Caki2 (cell line): ENCODE results near the gene PIGC. TPM values are rescaled to one million over a fixed set of nuclear protein-coding genes. Genes with fewer than 3 reads are reported as not detected.

ENCODE experiments used
- DNase-seq: peaks from one replicate; pipeline ENCODE4 v3.0.0-alpha.2; 2015; ENCODE audit warnings: low read depth
- in situ Hi-C: cut with HindIII; loops from 2 replicates; pipeline ENCODE4 v1.10.0; 2016; ENCODE audit warnings: low sequenced_read_pairs, low pct_unique_long_range_greater_than_20kb, mixed read lengths
- total RNA-seq: library from RNA; depleted of rRNA; stranded (reverse); fragments of >200 nt; shearing (Covaris generic); gene quantifications from 2 replicates; pipeline ENCODE4 v1.2.3, GENCODE V29; 2014; ENCODE audit warnings: low replicate concordance

PIGC gene
- total RNA-seq, 1 experiment from 2014 or later, result 27.1 TPM

DNA sequence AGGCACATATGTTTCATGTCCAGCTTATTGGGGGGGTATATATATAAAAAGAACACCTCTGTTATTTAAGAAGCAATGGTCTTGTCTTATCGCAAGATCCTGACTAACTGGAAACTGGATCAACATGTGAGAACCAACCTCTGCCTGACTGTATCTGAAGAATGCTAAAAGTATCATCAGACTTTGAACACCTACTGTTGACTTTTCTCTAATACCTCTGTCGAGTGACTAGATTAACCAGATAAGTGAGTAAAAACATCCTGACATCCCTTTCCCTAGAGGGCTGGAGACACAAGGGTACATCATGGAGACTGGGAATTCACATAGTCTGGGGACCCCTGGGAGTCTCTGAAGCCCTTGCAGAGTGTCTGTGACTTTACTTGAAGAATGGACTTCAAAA lies 26.3 kb upstream of the PIGC start:
- no peak for DNase-seq
- in situ Hi-C loops, result no loop called here

DNA sequence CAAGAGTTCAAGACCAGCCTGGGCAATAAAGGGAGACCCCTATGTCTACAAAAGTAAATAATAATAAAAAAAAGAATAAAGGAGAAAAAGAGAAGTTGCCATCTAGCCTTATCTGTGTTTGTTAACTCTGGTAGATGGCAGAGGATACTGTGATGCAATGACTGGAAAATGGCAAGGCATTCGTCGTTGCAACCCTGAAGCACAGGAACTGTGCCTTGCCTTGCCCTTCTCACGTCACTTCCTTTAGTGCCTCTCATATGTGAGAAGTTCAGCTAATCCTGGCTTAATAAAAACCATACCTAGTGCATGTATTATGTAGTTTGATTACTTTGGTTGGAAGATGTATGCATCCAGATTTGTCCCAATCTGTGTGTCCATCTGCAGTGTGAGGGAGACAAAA lies 25.8 kb upstream of the PIGC start:
- in situ Hi-C loops, result no loop called here
- no peak for DNase-seq

DNA sequence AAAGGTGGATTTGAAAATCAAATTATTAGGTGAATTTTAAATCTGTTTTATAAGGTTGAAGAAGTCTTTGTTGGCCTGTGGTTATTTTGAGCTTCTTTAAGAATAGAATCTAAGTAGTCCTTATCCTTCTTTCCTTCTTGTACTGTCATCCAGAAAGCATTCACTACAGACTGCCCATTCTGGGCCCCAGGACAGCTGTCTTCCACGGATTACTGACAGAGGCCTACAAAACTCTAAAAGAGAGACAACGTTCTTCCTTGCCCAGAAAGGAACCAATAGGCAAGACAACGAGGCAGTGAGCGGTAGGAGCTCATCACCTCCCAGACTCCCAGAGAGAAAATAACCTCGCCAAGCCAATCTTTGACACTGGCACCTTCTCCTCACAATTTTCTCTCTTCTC lies 24.4 kb upstream of the PIGC start:
- in situ Hi-C loops, result no loop called here
- DNase-seq, result no peak

DNA sequence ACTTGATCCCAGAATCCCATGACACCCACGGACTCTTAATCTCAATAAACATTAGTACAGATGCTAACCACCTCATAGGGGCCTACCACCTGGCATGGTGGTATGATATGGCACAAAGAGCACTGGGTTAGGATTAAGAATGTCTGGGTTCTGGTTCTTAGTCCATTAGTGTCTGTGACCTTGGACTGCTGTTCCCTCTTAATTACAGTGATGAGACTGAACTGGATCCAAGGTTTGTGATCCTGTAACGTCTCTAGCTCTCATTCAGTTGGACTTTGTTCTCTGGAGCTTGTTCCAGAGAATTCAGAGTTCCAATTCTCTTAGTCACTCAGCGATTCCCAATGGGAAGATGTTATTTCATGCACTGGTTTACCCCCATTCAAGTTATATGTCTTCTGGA lies 23.6 kb upstream of the PIGC start:
- in situ Hi-C loops, result no loop called here
- no peak for DNase-seq

DNA sequence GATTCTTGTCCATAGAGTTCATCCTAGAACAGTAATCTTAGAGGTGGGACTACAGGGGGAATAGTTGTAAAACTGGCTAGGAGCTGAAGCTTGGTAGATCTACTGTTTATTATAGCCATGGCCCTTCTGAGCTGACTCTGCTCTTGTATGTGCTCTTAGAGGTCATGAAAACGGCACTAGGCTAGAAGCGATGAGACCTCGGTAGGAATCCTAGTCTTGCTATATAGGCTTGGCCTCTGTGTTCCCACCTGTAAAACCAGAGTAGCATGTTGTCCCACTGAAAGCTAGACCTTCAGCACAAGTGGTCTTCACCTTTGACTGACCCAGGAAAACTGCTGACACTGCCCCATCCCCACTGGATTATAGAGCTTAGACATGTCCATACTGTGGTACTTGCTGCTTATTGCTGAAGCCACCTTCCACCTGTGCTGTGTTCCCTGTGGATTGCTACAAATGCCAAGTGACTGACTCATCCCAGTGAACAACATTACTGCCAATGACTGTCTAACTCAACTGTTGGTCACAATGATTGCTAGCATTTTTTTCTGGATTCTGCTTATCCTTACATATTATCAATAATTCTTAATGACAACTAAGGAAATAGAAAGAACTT lies 23.0 kb upstream of the PIGC start:
- in situ Hi-C loops, result no loop called here
- DNase-seq, result no peak

DNA sequence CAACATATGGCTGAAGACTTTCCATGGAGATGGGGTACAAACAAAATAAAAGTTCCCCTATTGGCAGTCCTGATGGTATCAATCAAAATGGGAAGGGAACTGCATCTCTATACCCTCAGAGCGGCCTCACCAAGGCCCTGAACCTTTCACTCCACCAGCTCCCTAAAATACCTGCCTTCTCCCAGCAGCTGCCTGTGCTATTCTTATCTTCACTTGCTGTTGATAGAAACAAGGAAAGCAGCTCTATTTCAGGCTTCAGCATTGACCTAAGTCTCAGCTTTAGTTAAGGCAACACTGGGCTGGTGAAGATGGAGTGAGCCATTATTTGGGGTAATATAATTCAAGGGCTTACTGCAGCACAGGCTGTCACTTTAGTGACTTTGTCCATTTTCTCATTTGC lies 21.7 kb upstream of the PIGC start:
- in situ Hi-C loops, result no loop called here
- no peak for DNase-seq

DNA sequence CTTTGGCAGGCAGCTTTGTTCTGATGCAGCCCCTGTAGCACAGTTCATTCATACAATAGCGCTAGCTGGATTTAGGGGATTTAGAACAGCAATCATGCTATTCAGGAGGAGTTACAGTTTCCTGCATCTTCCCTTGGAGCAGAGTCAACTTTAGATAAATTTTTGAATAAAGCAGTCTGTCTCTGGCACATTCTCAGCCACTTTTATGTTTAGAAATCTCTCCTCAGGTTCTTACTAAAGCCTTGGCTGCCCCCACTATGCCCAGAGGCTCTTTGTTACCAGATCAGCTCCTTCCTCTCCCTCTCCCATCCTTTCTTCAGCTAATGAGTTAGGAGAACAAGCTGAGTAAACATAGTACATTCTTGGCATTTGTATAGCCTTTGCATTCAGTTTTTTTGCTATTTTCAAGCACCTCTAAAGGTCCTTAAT lies 17.0 kb upstream of the PIGC start:
- no peak for DNase-seq
- in situ Hi-C loops, result no loop called here

DNA sequence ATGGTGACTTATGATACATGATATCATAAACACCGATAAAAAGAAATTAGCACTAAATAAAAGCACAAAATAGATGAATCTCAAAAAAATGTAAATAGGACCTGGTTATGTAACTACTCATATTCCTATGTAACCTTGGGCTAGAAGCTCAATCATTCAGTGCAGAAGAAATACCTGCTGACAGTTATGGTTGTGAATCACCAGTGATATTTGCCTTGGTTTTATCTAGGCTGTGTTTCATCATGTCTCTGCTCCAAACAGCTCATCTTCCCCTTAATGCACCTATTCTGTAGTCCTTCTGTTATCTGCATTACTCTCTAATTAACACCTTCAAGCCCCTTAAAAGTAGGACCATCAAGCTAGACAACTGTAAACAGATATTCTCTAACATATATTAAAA lies 16.3 kb upstream of the PIGC start:
- in situ Hi-C loops, result no loop called here
- DNase-seq, result no peak

DNA sequence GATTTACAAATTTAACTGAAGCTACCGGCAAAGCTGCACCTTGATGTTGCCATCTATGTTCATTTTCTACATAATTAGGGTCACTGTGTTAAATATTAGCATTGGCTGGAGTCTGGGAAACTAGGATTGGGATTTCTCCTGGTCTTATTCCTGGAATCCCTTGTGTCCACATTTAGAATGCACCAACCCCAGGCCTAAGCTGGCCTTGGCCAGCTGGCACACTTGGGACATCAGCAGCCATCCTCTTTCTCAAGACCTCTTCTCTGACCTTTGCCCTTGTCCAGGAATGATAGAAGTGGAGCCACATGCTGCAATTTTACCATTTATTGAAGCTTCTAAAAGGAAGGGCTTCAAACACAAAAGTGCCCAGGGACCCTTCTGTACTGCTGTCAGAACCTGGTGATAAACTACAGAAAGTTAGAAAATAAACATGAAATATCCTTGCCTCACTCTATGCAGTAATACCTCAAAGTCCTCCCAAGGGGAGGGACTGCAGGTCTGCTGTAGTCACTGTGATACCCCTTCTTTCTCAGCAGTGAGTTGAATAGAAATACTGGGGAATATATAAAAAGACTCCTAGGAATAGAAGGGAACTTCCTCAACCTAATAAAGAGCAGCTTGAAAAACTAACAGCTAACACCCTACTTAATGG lies 13.7 kb upstream of the PIGC start:
- in situ Hi-C loops, result no loop called here

DNA sequence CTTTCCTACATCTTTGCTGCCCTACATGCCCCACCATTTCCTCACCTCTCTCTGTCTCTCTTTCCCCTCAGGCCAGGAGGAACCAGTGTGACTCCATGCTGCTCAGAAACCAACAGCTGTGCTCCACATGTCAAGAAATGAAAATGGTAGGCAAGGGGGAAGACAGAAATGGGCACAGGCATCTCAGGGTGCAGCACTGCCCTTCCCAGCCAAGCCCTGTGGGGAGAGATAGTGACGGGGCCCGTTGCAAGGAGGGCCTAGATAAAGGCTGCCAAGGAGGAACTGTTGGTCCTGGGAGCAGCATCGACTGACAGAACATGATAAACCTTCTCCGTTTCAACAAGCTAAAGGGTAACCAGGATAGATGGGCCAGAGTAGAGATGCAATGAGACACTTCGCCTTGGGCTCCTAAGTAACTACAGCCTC lies 12.5 kb upstream of the PIGC start:
- in situ Hi-C loops, result no loop called here
- no peak for DNase-seq

More for the DNA sequence above, 13.7 kb upstream of the PIGC start:
- no peak for DNase-seq

DNA sequence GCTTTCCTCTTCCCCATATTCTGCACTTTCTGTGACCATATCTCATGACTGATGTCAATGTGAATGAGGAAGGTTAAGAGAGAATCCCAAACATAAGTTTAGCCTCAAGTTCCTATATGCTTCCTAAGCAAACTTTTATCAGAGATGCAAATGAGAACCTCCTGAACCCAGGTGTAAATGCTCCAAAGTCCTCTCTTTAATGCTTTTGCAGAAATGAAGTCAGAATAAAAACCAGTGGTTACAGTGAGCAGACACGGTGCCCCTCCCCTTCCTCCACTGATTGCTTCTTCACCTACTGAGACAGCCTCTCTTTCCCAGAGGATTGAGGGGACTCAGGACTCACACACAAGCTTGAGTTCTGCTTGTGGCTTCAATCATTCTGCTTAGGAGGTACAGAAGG lies 11.6 kb upstream of the PIGC start:
- DNase-seq, result no peak
- in situ Hi-C loops, result no loop called here

DNA sequence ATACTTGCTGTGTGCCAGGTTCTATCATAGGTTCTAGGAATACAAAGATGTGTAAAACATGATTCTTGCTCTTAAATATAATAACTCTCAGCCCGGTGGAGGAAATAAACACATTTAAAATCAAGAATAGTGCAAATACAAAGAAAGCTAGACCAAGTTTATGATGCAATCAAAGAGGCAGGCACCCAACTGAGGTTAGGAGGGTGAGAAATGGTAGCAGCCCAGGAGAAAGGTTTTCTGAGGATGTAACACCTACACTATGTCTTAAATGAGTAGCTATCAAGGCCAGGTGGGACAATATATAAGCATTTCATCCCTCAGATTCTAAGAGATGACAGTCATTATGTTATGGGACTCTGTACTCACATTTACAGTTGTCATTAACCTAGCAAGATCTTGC lies 9.7 kb upstream of the PIGC start:
- in situ Hi-C loops, result no loop called here
- no peak for DNase-seq

DNA sequence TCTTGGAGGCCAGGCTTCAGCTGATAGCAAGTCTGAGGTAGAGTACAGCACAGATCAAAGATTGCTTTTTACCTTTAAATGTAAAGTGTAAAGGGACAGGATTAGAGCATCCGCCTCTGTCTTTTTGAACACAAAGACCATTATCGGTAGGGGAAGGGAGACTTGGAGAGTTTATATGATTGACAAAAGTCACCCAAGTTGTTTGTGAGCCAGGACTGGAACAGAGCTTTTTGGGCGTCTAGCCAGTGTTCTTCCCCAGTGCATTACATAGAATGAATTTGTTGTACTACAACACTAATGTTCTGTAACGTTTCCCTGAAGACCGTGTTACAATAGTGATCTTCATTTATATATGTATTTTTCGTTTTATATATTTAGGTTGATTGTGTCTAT lies 9.3 kb upstream of the PIGC start:
- in situ Hi-C loops, result no loop called here
- DNase-seq, result no peak

DNA sequence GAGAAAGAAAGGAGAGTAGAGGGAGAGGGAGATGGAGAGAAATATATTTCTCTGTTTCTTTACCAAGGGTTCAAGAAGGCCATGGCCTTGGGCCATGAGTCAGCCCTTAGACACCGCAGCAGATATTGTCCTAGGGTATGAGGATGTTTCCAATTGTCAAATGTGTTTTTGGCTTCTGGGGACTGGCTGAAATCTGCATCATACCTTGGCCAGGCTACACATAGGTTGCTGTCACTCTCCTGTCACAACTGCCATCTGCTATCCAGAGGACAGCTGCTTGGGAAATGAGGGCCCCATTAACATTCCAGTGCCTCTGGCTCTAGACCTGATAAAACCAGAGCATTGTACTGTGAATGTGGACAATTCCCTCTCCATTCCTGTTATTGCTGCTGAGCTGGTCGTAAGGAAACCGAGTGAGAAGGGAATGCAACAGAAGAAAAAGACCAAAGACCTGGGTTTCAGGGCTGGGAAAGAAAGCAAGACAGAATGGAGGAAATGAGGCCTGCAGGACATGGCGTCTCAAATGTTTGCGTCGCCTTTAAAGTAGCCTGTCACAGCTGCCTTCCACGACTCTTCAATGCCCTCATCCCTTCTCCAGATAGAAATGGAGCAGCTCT lies 8.8 kb upstream of the PIGC start:
- in situ Hi-C loops, result no loop called here
- DNase-seq, result no peak

DNA sequence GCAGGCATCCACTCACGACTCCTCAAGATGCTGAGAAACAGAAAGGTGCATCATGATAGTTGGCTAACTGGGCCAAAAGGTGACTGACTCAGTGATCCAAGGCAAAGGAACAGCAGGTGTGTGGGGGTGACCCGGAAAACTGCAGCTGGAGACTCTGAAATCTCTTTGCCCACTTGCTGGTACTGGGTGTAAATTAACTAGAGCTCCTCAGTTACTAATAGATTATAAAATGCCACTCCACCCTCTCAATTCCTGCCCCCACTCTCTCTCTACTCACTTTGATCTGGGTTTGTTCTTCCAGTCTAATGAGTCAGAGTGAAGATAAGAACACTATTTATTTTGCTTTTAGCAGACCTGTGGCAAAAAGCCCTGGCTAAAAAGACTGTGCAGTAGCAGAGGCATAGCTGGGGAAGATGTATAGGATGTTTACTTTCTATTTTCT lies 7.2 kb upstream of the PIGC start:
- peak; percentile 86 for DNase-seq

DNA sequence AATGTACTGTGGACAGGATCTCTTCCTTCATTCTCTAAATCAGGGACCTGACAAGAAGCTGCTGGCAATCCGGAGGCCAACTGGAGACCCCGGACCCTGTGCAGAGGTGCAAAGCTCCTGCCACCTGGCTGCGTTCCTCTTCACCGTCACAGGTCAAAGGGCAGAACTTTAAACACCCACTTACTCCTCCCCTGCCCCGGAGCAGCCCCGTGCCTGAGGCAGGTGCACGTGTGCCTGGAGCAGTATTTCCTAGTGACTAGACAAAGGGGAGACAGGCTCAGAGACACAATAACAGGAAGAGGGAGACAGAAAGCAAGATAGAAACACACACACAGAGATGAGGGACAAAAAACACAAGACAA lies 6.6 kb upstream of the PIGC start:
- in situ Hi-C loops, result no loop called here

More for the DNA sequence above, 7.2 kb upstream of the PIGC start:
- in situ Hi-C loops, result no loop called here

DNA sequence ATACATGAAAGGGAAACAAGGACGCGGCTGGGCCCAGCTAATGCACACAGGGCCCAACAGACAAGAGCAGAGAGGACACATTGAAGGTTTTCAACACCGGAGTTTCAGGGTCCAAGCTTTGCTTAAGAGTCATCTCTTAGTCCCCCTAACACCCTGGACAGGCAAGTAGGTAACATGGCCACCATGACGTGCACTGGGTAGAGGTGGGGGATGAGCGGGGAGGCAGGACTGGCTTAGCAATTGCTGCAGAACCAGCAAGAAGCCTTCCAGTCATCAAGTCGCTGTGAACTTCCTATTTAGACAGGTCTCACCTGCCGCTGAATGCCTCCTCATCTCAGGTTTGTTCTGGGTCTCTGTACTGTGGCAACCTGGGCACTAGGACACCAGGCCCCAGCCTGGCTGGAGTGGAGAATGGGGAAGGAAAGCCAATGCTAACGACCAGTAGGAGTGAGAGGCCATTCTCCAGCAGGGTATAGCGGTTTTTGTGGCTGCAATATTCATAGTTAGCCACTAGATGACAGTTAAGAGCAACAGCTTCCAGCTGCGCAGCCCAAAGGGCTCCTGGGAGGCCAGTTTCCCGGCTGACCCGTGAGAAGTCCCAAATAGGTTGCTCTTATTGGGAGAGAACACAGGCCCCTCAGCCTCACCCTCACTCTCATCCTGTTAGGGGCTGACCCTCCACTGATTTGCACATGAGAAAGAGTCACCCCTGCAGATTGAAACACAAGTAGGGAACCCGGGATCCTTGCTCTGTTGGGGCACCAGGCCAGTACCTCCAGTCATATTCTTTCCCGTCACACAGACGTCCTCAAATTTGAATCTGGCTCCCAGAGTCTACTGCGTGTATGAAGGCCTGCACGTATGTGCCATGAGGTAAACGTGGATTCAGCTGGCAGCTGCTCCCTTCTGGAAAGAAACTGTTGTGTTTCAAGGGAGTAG lies 6.0 kb upstream of the PIGC start:
- DNase-seq, result peak; percentile 83
- in situ Hi-C loops, result no loop called here

More for the DNA sequence above, 6.6 kb upstream of the PIGC start:
- DNase-seq, result peak; percentile 69

DNA sequence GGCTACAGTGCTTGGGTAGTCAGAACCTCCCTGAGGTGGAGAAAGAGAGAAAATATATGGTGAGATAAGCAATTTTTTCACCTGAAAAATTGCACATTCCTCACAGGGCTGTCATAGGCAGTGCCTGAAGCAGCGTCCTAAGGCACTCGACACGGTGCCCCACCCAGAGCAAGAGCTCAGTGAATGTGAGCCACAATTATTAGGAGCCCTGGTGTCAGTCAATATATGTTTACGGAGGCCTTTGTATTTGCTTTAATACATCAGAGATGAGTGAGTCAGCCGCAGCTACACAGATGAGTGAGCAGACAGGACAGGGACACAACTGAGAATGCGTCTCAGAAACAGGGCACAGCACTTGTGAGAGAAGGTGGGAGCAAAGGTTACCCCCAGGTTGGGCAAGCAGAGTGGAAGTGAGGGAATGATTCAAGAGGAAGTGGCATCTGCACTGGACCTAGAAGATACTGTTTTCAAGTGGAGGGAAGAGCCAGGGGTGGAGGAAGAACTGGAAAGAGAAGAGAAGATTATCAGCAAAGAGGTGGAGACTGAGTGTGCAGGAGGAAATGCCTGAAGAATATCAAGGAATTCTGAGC lies 5.2 kb upstream of the PIGC start:
- DNase-seq, result peak; percentile 94
- in situ Hi-C loops, result no loop called here
